ENCODE results near the gene RGCC. TPM values are rescaled to one million over a fixed set of nuclear protein-coding genes. Genes with fewer than 3 reads are reported as not detected.
"Not testable (repeated sequence)": the region's sequence is repeated elsewhere in the genome, so short reads cannot be mapped to it uniquely, and the experiment has no call there.

The RGCC gene
- total and polyA plus RNA-seq, 9 donors = 1.7 to 62.2 (median 5.2) TPM

DNA sequence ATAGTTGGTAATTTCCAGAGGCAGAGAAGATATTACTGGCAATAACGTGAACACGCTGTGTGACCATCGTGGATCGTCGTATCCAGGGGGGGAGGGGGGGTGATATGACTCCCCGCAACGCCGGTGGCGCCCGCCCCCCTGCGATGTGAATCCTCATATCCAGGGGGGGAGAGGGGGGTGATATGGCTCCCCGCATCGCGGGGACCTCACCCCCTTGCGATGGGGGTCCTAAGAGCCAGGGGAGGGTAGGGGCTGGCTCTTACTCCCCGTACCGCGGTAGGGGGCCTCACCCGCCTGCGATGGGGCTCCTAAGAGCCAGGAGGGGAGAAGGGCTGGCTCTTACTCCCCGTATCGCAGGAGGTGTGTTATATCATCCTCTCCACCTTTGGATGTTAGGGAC, 31.3 kb upstream of the RGCC start:
- intact Hi-C loops (cut with DNase I) = no loop called here

DNA sequence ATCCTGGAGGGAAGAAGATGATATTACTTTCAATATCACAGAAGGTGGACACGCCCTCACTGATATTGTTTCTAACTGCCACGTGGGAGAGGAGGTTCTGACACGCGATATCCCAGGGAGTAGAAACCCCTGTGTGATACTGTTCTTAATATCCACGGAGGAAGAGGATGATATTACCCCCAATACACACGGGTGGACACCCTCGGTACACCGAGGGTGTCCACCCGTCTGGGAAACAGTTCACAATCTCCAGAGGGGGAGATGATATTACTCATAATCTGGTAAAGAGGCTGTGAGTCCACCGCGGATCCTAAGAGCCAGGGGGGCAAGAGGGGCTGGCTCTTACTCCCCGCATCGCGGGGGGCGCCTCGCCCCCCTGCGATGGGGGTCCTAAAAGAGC, 29.7 kb upstream of the RGCC start:
- Histone ChIP-seq H3K27me3 (no peaks in the 10 kb centered on the region), H3K9me3 (no peaks in the 10 kb centered on the region), H3K4me3 (no peak overlapping the region), H3K36me3 (no peaks in the 10 kb centered on the region), H3K27ac (no peak overlapping the region), H3K4me1 (ENCODE audit: insufficient read depth) (no peaks in the 10 kb centered on the region)
- TF ChIP-seq POLR2A (IDR thresholded peaks at IDR 0.05) (no peak), EP300 (IDR thresholded peaks at IDR 0.05) (no peak), CTCF (IDR thresholded peaks at IDR 0.05) (no peak)
- intact Hi-C loops (cut with DNase I) = no loop called here
- WGBS, 3 donors = 34 to 54% (median 40%) methylated on average over 11 to 14 of the region's 17 CpGs
- no peak for DNase-seq

More for the DNA sequence above, 31.3 kb upstream of the RGCC start:
- H3K27ac ChIP-seq = no peak overlapping the region
- no peak for DNase-seq
- no peaks in the 10 kb centered on the region for H3K36me3 ChIP-seq
- H3K27me3 ChIP-seq = no peaks in the 10 kb centered on the region
- 73 to 85% (median 75%) methylated on average over 15 to 22 of the region's 22 CpGs for WGBS, 3 donors
- TF ChIP-seq POLR2A (IDR thresholded peaks at IDR 0.05) (no peak), CTCF (IDR thresholded peaks at IDR 0.05) (no peak), EP300 (IDR thresholded peaks at IDR 0.05) (no peak)
- H3K4me1 ChIP-seq (ENCODE audit: insufficient read depth) = no peaks in the 10 kb centered on the region
- no peak overlapping the region for H3K4me3 ChIP-seq
- H3K9me3 ChIP-seq = no peaks in the 10 kb centered on the region

- H3K4me3 ChIP-seq = no peak overlapping the region
- 5 to 27% (median 9%) methylated on average over 24 to 32 of the region's 32 CpGs for WGBS, 3 donors
- H3K36me3 ChIP-seq = no peaks in the 10 kb centered on the region
- H3K4me1 ChIP-seq (ENCODE audit: insufficient read depth) = no peaks in the 10 kb centered on the region
- no peaks in the 10 kb centered on the region for H3K27me3 ChIP-seq
- no peak overlapping the region for H3K27ac ChIP-seq
- DNase-seq = no peak
- TF ChIP-seq EP300 (IDR thresholded peaks at IDR 0.05) (no peak), POLR2A (IDR thresholded peaks at IDR 0.05) (no peak), CTCF (IDR thresholded peaks at IDR 0.05) (no peak)
- H3K9me3 ChIP-seq = no peaks in the 10 kb centered on the region
- intact Hi-C loops (cut with DNase I) = no loop called here
Observed at GRCh38 chr13:41428155-41428554, 29.2 kb upstream of the RGCC start.

DNA sequence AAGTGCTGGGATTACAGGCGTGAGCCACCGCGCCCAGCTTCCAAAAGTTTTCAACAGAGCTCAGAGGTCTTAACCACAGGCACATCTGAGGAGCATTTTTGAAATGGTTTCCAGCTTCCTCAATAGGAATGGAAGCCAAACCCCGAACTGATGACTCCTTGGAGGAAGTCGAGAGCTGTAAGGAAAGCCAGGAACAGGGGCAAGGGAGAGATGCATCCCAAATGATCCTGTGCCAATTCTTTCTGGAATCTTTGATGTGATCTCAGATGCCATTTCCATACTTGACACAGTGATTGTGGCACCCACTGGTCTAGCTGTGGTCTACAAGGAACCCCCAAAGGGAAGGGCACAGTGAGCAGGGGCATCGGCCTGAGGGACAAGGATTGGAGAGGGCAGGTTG, 23.3 kb upstream of the RGCC start:
- H3K27me3 ChIP-seq = not testable (repeated sequence)

DNA sequence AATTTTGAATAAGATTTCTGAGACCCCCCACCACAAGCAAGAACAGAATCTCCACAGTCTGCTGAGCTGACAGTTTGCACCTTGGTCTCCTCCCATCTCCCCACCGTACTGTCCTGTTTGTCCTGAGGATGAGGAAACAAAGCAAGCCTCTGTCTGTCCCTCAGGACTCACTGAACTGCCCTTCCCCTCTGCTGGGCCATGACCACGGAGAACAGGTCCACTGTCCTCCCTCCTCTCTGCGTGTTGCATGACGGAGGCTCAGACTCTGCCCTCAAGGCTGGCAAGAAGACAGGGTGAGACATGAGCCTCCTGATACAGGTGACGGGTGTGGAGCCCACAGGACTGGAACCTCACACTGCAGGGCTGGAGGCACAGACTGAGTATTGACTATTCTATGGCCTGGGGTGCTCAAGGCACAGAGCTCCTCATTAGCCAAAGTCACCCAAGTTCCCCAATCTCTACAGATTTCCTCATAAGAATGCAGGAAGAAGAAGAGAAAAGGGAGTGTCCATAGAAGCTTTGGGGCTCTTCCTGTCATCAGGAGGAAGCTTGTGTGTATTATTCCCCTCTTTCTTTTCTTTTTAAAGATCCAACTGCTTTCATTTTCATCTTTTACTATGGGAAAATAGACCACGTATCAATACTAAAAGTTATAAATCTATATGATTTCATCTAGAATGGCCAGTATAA, 22.4 kb upstream of the RGCC start:
- Histone ChIP-seq H3K9me3 (no peaks in the 10 kb centered on the region), H3K4me1 (ENCODE audit: insufficient read depth) (no peaks in the 10 kb centered on the region), H3K27me3 (no peaks in the 10 kb centered on the region), H3K36me3 (no peaks in the 10 kb centered on the region), H3K27ac (no peak overlapping the region), H3K4me3 (no peak overlapping the region)
- intact Hi-C loops (cut with DNase I) = no loop called here
- WGBS, 3 donors = 81 to 86% (median 82%) methylated on average over 6 of the region's 6 CpGs
- DNase-seq = no peak
- TF ChIP-seq CTCF (IDR thresholded peaks at IDR 0.05) = no peak
- no peak for TF ChIP-seq EP300 (IDR thresholded peaks at IDR 0.05)
- no peak for TF ChIP-seq POLR2A (IDR thresholded peaks at IDR 0.05)

More for the DNA sequence above, 23.3 kb upstream of the RGCC start:
- H3K4me3 ChIP-seq; DNase-seq; H3K27ac ChIP-seq; intact Hi-C loops (cut with DNase I); H3K4me1 ChIP-seq (ENCODE audit: insufficient read depth); H3K9me3 ChIP-seq; H3K36me3 ChIP-seq: not testable (repeated sequence)
- 77 to 83% (median 82%) methylated on average over 6 of the region's 6 CpGs for WGBS, 3 donors
